ENCODE measurements around the gene ARID2.
A peak's percentile ranks its signal among the peaks of the same experiment; 100 is the strongest.

ARID2 gene

DNA sequence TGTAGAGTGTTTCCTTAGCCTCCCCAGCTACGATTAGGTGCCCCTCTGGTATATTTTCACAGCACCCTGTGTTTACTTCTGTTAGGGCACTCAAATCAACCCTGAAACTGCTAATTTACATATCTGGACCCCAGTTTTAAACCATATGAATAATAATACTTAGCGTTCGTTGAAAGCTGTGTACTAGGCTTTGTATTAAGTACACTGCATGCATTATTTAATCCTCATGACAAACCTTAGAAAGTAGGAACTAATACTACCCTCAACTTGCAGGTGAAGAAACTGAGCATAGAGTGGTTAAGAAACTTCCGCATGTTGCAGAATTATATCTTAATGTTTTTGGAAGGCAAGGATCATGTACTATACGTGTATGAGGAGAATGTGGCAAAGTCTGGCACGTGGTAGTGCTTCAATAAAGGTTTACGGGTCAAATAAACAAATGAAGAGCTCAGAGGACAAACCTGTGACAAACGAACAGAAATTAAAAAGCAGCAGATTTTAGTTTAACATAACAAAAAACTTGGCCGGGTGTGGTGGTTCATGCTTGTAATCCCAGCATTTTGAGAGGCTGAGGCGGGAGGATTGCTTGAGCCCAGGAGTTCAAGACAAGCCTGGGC, 22.2 kb upstream of the ARID2 start:
- Mint-ChIP-seq H3K9me3 (no peaks in the 10 kb centered on the region), H3K36me3 (no peaks in the 10 kb centered on the region), H3K4me1 (peaks cover 5% of the 10 kb centered on the region), H3K4me3 (no peak overlapping the region), H3K27ac (no peak overlapping the region)
- DNase-seq (ENCODE audit: low spot score in 2 of 2) (no peak), ATAC-seq (no peak)

DNA sequence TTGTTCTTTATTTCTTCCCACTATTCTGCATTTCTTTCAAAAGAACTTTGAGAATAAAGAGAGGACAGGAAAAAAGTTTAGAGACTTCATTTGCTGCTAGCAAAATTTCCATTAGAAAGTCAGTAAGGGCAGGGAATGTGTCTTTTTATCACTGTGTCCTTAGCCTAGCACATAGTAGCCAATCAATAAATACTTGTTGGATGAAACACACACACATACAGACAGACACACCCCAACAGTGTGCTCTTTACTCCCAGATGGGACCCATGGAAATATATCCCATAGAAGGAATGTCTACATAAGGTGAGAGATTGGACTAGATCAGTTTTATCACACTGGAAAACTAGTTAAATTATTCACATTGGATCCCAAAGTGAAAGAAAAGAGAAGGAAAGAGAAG, 21.1 kb upstream of the ARID2 start:
- Mint-ChIP-seq H3K9me3 (no peaks in the 10 kb centered on the region), H3K27ac (no peak overlapping the region), H3K4me1 (peaks cover 5% of the 10 kb centered on the region), H3K4me3 (no peak overlapping the region), H3K36me3 (no peaks in the 10 kb centered on the region)
- DNase-seq (ENCODE audit: low spot score in 2 of 2) (no peak), ATAC-seq (no peak)

DNA sequence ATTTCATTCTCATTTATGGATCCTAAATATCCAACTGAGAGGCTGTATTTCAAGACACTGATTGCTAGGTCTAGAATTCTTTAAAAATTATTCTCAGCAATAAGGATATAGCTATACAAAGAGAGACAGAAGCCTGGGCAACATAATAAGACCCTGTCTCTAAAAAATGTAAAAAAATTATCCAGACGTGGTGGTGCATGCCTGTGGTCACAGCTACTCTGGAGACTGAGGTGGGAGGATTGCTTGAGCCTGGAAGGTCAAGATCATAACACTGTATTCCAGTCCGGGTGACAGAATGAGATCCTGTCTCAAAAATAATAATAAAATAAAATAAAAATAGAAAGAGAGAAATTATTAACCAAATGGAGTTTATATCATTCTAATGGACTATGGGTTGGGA, 20.6 kb upstream of the ARID2 start:
- DNase-seq (ENCODE audit: low spot score in 2 of 2) = no peak
- Mint-ChIP-seq H3K9me3 (no peaks in the 10 kb centered on the region), H3K36me3 (no peaks in the 10 kb centered on the region), H3K4me1 (peaks cover 5% of the 10 kb centered on the region), H3K27ac (no peak overlapping the region), H3K4me3 (no peak overlapping the region)
- ATAC-seq = no peak

DNA sequence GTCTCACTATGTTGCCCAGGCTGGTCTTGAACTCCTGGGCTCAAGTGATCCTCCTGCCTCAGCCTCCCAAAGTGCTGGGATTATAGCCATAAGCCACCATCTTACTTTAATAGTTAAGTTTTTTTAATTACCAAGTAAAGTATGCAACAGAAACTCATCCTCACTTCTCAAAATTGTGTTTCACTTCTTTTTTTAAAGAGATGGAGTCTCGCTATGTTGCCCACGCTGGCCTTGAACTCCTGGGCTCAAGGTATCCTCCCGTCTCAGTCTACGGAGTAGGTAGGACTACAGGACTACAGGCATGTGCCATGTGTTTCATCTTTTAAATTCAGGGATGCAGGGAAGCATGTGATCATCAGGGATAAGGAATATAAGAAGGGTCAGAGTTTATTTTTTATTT, 17.2 kb upstream of the ARID2 start:
- H3K9me3 Mint-ChIP-seq = no peaks in the 10 kb centered on the region
- DNase-seq (ENCODE audit: low spot score in 2 of 2) = no peak
- no peaks in the 10 kb centered on the region for H3K36me3 Mint-ChIP-seq
- H3K4me1 Mint-ChIP-seq = peaks cover 5% of the 10 kb centered on the region
- no peak overlapping the region for H3K27ac Mint-ChIP-seq
- H3K4me3 Mint-ChIP-seq = no peak overlapping the region
- ATAC-seq = no peak

DNA sequence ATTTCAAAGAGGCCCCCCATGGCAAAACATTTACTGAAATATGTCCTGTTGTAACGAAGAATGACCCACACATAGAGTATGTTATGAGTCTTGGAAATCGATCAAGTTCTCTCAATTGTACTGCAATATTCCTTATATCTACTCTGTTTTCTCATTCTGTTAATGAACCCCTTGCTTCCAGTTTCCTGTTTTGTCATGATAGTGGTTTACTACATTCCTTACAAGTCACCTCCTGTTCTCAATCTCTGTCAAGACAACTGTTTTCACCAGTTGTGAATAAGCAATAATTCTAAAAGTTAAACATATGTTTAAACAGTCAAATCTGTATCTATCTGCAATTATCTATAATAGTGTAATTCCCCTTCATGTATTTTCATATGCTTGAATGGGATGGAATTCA, 16.4 kb upstream of the ARID2 start:
- Mint-ChIP-seq H3K4me1 (peaks cover 5% of the 10 kb centered on the region), H3K27ac (no peak overlapping the region), H3K9me3 (no peaks in the 10 kb centered on the region), H3K4me3 (no peak overlapping the region), H3K36me3 (no peaks in the 10 kb centered on the region)
- ATAC-seq (no peak), DNase-seq (ENCODE audit: low spot score in 2 of 2) (no peak)

DNA sequence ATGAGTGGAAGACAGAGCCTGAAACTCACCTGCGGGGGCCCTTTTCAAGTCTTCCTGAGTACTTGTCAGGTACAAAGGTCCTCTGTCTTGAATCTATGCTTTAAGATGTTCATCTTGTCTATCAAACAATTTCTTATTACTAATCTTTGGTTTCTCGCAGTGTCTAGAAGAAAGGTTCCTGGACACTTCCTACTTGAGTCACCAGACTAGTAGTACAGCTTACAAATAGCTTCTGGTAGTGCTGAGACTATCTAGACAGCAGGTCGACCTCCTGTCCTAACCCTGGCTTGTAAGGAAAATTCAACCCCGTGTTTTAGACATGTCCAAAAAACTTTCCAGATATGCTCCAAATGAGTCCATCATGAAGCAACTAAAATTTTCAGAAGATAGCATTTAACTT, 11.2 kb upstream of the ARID2 start:
- Mint-ChIP-seq H3K4me1 (peaks cover 42% of the 10 kb centered on the region), H3K36me3 (peaks cover 9% of the 10 kb centered on the region)
- no peak for DNase-seq (ENCODE audit: low spot score in 2 of 2)

DNA sequence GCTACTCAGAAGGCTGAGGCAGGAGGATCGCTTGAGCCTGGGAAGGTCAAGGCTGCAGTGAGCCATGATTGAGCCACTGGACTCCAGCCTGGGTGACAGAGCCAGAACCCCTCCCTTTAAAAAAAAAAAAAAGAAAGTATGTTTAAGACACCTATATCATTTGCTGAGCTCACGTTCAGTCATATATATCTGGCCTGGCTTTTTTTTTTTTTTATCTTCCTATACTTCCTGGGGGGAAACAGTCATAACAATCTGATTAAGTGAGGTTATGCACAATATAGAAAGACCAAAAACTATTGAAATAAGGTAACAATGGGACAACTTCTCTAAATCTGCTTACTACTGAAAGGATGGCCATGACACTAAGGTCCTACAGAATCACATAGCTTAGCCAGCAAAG, 9.4 kb upstream of the ARID2 start:
- H3K36me3 Mint-ChIP-seq = peaks cover 9% of the 10 kb centered on the region
- H3K27ac Mint-ChIP-seq = peak overlapping the region; percentile 32
- H3K4me3 Mint-ChIP-seq = no peak overlapping the region
- peak; percentile 82 for ATAC-seq
- no peak for DNase-seq (ENCODE audit: low spot score in 2 of 2)
- peaks cover 42% of the 10 kb centered on the region for H3K4me1 Mint-ChIP-seq
- no peaks in the 10 kb centered on the region for H3K9me3 Mint-ChIP-seq

More for the DNA sequence above, 11.2 kb upstream of the ARID2 start:
- no peak overlapping the region for H3K4me3 Mint-ChIP-seq
- no peak overlapping the region for H3K27ac Mint-ChIP-seq
- no peaks in the 10 kb centered on the region for H3K9me3 Mint-ChIP-seq
- peak; percentile 51 for ATAC-seq

DNA sequence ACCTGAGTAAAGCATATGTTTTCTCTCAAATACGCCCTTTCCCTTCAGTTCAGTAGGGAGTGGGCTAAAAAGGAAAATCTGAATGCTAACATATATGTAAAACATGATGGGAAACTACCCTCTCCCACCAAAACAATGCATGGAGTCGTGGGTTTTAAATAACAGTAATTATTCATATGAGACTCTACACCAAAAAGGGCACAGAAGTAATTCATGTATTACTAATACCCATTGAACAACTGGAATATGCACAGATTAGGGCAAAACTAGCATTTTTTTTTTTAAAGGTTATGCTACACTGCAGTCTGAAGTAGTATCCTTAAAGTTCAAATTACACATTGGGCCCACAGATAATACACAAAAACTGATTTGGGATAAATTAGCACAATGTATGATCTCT, 8.1 kb upstream of the ARID2 start:
- no peak overlapping the region for H3K4me3 Mint-ChIP-seq
- H3K36me3 Mint-ChIP-seq = peaks cover 18% of the 10 kb centered on the region
- no peak for ATAC-seq
- no peaks in the 10 kb centered on the region for H3K9me3 Mint-ChIP-seq
- no peak for DNase-seq (ENCODE audit: low spot score in 2 of 2)
- H3K4me1 Mint-ChIP-seq = peaks cover 42% of the 10 kb centered on the region
- no peak overlapping the region for H3K27ac Mint-ChIP-seq

DNA sequence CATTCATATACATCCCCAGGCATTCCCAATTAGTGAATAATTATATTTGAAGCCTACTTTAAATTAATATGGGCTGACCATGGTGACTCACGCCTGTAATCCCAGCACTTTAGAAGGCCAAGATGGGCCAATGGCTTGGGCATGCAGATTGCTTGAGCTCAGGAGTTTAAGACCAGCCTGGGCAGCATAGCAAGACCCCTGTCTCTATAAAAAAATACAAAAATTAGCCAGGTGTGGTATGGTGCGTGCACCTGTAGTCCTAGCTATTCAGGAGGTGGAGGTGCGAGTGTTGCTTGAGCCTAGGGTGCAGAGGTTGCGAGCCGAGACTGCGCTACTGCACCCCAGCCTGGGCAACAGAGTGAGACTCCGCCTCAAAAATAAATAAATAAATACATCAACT, 7.6 kb upstream of the ARID2 start:
- H3K36me3 Mint-ChIP-seq = peaks cover 24% of the 10 kb centered on the region
- DNase-seq (ENCODE audit: low spot score in 2 of 2) (no peak), ATAC-seq (no peak)
- H3K27ac Mint-ChIP-seq = no peak overlapping the region
- H3K9me3 Mint-ChIP-seq = no peaks in the 10 kb centered on the region
- peaks cover 42% of the 10 kb centered on the region for H3K4me1 Mint-ChIP-seq
- H3K4me3 Mint-ChIP-seq = no peak overlapping the region

DNA sequence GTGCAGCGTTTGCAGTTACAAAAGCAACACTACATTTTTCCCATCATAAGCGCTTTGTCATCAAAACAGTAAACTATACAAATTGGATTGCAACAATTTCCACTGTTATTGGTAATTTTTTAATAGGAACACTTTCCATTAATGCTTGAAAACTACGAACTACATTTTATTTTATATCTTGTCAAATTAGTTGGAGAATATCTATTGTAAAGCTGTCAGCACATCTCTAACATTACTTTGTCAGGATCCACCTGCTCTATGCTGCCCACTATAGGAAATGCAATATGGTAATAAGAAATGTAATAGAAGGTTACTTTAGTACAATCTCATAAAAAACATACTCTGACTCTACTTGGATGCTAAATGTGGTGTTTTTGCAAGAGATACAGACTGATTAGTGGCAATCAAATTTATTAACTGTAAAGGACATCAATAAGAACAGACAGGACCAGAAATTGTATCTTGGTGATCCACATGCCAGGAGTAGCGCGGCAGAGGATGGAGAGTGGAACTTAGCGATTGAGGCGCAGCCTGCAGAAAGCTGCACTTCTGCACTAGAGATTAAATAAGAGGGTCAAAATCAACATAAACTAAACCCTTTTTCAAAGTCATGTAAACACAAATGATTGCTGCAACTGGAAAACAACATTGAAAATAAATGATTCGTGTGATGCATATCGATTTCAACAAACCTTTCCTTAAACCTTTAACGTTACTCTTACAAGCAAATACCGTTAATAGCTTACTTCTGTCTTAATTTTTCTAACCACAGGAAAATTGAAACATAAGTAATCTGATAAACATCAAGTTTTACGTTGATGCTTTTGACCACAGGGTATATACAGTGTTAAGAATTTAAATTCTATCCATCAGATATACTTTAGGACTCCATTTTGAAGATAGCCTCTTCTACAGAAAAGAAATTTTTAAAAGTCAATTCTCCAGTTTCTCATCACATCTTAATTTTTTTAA, 3.6 kb upstream of the ARID2 start:
- DNase-seq (ENCODE audit: low spot score in 2 of 2) (no peak), ATAC-seq (no peak)
- Mint-ChIP-seq H3K4me1 (peaks cover 29% of the 10 kb centered on the region), H3K27ac (peak overlapping the region; percentile 100), H3K36me3 (peaks cover 52% of the 10 kb centered on the region), H3K4me3 (peak overlapping the region; percentile 89), H3K9me3 (no peaks in the 10 kb centered on the region)

DNA sequence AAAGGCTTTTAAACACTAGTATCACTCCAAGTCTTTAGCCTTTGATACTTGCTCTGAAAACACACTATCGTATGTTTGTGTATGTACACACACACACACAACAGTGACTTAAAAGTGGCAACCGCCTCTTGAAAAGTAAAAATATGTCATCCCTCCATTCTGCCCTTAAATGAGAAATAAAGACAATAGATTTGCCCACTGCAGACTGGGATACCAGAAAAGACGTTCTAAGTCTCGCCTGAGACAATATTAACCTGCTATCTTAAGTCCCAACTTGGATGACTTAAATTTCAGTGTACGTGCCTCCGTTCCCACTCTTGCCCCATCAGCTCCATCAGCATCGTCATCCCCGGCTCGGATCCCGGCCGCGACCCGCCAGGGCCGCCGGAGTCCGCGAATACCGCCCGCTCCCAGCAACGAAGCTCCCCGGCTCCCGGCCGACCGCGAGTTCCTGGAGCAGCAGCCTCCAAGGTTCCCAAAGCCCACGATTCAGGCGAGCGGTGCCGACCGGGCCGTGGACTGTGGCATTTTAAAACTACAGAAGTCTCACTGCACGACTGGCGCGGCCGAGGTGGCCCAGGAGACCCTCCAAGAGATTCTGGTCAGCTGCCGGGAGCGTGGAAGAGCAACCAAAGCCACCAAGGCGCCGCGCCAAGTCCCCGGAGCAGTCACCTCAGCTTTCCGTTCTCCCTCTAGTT, 2.8 kb upstream of the ARID2 start:
- ATAC-seq (no peak), DNase-seq (ENCODE audit: low spot score in 2 of 2) (peak in 1 of 2 donors; percentile 24)

DNA sequence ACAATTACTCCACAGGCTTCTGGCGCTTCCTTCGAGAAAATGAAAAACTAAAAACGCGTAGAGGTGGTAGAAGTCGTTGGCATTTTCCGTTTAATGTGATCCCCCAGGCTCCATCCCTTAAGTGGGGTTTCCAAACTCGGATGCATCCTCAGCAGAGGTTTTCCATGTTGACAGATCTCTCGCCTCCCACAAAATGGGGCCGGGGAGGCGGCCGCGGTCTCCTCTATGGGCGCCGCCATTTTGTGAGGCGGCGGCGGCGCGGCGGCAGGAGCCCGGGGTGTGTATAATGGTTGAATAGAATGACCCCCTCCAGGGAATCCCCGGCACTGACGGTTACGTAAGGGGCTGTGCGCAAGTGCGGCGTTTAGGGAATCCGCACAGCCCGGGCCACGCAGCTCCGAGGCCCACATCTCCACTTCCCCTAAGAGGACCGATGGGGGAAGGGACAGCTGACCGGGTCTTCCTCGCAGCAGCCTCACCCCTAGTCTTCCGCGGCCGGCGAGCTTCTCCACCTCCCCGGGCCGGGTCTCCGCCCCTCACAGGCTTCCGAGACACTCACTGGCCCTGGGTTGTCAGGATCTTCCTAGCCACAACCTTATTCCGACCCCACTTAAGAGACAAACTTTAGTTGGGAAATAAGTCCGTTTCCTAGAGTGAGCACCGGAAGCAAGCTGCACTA, 2.1 kb upstream of the ARID2 start:
- DNase-seq (ENCODE audit: low spot score in 2 of 2) (peak; percentile 74 to 93), ATAC-seq (peak; percentile 77)
- Mint-ChIP-seq H3K27ac (peak overlapping the region; percentile 100), H3K9me3 (no peaks in the 10 kb centered on the region), H3K4me1 (peaks cover 21% of the 10 kb centered on the region), H3K36me3 (peaks cover 61% of the 10 kb centered on the region), H3K4me3 (peak overlapping the region; percentile 89)

More for the DNA sequence above, 2.8 kb upstream of the ARID2 start:
- Mint-ChIP-seq H3K27ac (peak overlapping the region; percentile 100), H3K9me3 (no peaks in the 10 kb centered on the region), H3K4me1 (peaks cover 20% of the 10 kb centered on the region), H3K4me3 (peak overlapping the region; percentile 89), H3K36me3 (peaks cover 58% of the 10 kb centered on the region)

DNA sequence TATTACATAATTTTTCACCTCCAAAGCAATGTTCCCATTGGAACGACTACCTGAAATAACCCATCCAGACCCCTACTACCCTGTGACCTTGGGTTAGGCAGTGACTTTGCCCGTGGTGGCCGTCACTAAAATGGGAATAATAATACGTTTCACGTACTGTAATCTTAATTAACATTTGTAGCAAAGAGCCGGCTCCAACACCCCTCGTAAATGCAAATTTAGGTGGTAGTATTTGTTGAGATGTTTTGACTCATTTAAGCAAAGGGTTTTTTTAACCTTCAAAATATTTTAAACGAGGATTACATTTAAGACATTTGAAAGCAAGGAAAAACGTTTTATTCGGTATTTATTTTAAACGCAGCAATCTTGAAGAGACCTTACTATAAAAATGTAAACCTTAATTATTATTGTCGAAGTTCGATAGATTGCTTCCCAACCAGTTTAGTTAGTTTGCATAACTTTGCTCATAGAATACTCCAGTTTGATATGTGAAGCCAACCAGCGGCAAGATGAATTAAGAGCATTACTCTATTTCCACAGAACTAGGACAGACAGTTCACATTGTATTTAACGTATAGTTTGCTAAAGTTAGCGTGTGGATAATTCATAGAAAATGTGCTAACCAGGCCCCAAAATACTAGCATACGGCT, 1.4 kb upstream of the ARID2 start:
- ATAC-seq (no peak), DNase-seq (ENCODE audit: low spot score in 2 of 2) (no peak)
- H3K36me3 Mint-ChIP-seq = peaks cover 61% of the 10 kb centered on the region
- H3K9me3 Mint-ChIP-seq = no peaks in the 10 kb centered on the region
- peak overlapping the region; percentile 89 for H3K4me3 Mint-ChIP-seq
- H3K27ac Mint-ChIP-seq = peak overlapping the region; percentile 100
- peaks cover 20% of the 10 kb centered on the region for H3K4me1 Mint-ChIP-seq

DNA sequence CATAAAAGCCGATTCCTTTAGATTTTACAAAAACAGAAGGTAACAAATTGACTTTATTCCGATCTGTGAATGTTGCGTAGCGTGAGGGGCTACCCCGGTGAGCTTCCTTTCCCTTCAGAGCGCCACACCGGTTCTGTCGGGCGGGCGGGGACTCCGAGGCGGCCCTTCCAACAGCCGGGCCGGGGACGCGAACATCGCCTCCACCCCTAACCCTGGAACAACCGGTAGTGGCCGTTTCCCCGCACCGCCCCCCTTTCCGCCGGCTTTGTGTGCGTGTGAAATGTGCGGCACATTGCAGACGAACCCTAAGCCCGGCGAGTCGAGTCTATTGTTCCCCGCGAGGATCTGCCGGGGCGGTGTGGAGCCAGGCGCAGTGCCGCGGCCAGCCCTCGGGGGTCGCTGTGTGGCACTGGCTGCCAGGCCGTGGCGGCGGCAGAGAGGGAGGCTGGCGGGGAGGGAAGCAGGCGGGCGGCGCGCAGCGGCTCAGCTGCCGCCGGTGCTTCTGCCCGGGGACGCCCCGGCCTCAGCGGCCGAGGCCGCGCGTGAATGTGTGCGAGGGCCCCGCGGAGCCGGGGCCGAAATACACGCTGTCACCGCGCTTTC, 775 bp upstream of the ARID2 start:
- peak overlapping the region; percentile 89 for H3K4me3 Mint-ChIP-seq
- H3K36me3 Mint-ChIP-seq = peaks cover 67% of the 10 kb centered on the region
- DNase-seq (ENCODE audit: low spot score in 2 of 2) = peak; percentile 97 to 98
- ATAC-seq = peak; percentile 81
- no peaks in the 10 kb centered on the region for H3K9me3 Mint-ChIP-seq
- H3K27ac Mint-ChIP-seq = peak overlapping the region; percentile 100
- peaks cover 20% of the 10 kb centered on the region for H3K4me1 Mint-ChIP-seq

Measured in stimulated activated effector memory CD8-positive, alpha-beta T cell treated with anti-CD3 and anti-CD28 coated beads, Interleukin-12 subunit alpha, Interleukin-12 subunit beta, amount 100 ng/mL, for 72 hours (primary cell).